ENCODE data around the gene ORC1. TPM values are rescaled to one million over a fixed set of nuclear protein-coding genes. Genes with fewer than 3 reads are reported as not detected.

The ORC1 gene
- total and polyA plus RNA-seq, 2 of the 8 experiments (the other 6 are each of a cell fraction or from before 2014, with no cell fraction given), result 36.9 to 49.0 TPM

GRCh38 chr1:52414942-52415341, 10.7 kb upstream of the ORC1 start:
- H4K20me1 ChIP-seq (replicated peaks in 1 of 2; ENCODE audit: control insufficient read depth in 1 of 2, insufficient read depth in 2 of 2, low read length in 2 of 2), result peaks cover 0 to 1% of the 10 kb centered on the region in 2 experiments
- DNase-seq (ENCODE audit: low read depth in 1 of 2, low spot score in 2 of 2) (no peak), FAIRE-seq (no peak)
- H3K4me3 ChIP-seq (ENCODE audit: extremely low read depth in 1 of 4, insufficient read depth in 2 of 4, low read depth in 3 of 4, low read length in 4 of 4), result no peak overlapping the region
- H3K14ac ChIP-seq (ENCODE audit: insufficient read length), result no peak overlapping the region
- H3K27me3 ChIP-seq (replicated peaks in 1 of 4; ENCODE audit: control insufficient read depth in 3 of 4, extremely low read depth in 1 of 4, insufficient read depth in 3 of 4, low read length in 3 of 4), result no peaks in the 10 kb centered on the region
- peaks cover 32 to 84% (median 62%) of the 10 kb centered on the region in 4 experiments for H3K36me3 ChIP-seq (ENCODE audit: control insufficient read depth in 2 of 4, insufficient read depth in 4 of 4, low read length in 3 of 4)
- no peak overlapping the region for H3K9ac ChIP-seq (replicated peaks in 1 of 4; ENCODE audit: extremely low read depth in 1 of 4, low read depth in 3 of 4, low read length in 3 of 4)
- no peak overlapping the region for H3K18ac ChIP-seq (ENCODE audit: extremely low read depth, low read length)
- no peak overlapping the region for H2BK20ac ChIP-seq (ENCODE audit: low read length)
- no peak overlapping the region for H3K4ac ChIP-seq (replicated peaks; ENCODE audit: insufficient read length, low read depth, low read length)
- H3K56ac ChIP-seq (replicated peaks; ENCODE audit: insufficient read length, low read depth, low read length), result no peak overlapping the region
- no peak overlapping the region for H4K8ac ChIP-seq (ENCODE audit: extremely low read depth, insufficient read depth, low read length)
- no peaks in the 10 kb centered on the region for H3K79me2 ChIP-seq (ENCODE audit: control insufficient read depth in 1 of 2, insufficient read depth in 2 of 2, low read length in 2 of 2)
- ChIA-PET CTCF (ENCODE audit: partially characterized antibody) (interaction anchor here (1.7 kb wide), 1 partner anchor 10 kb away, joined by 5 read pairs; the partner anchor contains the start of genes ORC1 and PRPF38A), POLR2A (ENCODE audit: partially characterized antibody) (interaction anchor here (0.7 to 10.6 kb wide), 3 partner anchors 9 to 16 kb away, joined by 3 to 82 read pairs (median 4); partner anchors contain the start of genes ORC1 and PRPF38A)
- H4K5ac ChIP-seq (ENCODE audit: insufficient read length, low read depth, low read length), result no peak overlapping the region
- H3K9me3 ChIP-seq (ENCODE audit: insufficient read depth in 2 of 2, low read depth in 1 of 2, low read length in 1 of 2), result no peaks in the 10 kb centered on the region
- TF ChIP-seq YY1 (IDR thresholded peaks at IDR 0.05; ENCODE audit: low read depth, low read length), result no peak
- TF ChIP-seq PHF8 (conservative IDR thresholded peaks at IDR 0.05; ENCODE audit: low read depth, low read length), result no peak
- TF ChIP-seq SIN3A (conservative IDR thresholded peaks at IDR 0.05 in 1 of 2, IDR thresholded peaks at IDR 0.05 in 1 of 2; ENCODE audit: low read depth in 1 of 2, low read length in 2 of 2), result no peak
- TF ChIP-seq RNF2 (IDR thresholded peaks at IDR 0.05; ENCODE audit: borderline replicate concordance, low read depth, low read length, missing control alignments, poor library complexity, severe bottlenecking), result no peak
- no peak for TF ChIP-seq RXRA (IDR thresholded peaks at IDR 0.05; ENCODE audit: insufficient read depth, low read depth, low read length)
- no peak for TF ChIP-seq BCL11A (IDR thresholded peaks at IDR 0.05; ENCODE audit: low read depth in 2 of 2, low read length in 2 of 2)
- no peak for TF ChIP-seq RAD21 (IDR thresholded peaks at IDR 0.05 in 1 of 2, conservative IDR thresholded peaks at IDR 0.05 in 1 of 2; ENCODE audit: low read depth in 2 of 2, low read length in 2 of 2)
- TF ChIP-seq CEBPB (IDR thresholded peaks at IDR 0.05; ENCODE audit: low read depth, low read length), result no peak
- no peak for TF ChIP-seq JUND (IDR thresholded peaks at IDR 0.05; ENCODE audit: low read length)
- H3K23me2 ChIP-seq (ENCODE audit: low read depth, low read length), result no peaks in the 10 kb centered on the region
- no peak overlapping the region for H4K91ac ChIP-seq (replicated peaks; ENCODE audit: insufficient read length, low read length)
- no peak overlapping the region for H2BK120ac ChIP-seq (replicated peaks; ENCODE audit: low read depth, low read length)
- no peak overlapping the region for H2AK5ac ChIP-seq (ENCODE audit: low read depth, low read length)
- H2AFZ ChIP-seq (ENCODE audit: low read length), result no peak overlapping the region
- H2BK12ac ChIP-seq (ENCODE audit: low read depth, low read length), result no peak overlapping the region
- no peaks in the 10 kb centered on the region for H3K79me1 ChIP-seq (ENCODE audit: low read depth, low read length)
- H3K27ac ChIP-seq (ENCODE audit: low read depth, low read length), result no peak overlapping the region
- H2BK15ac ChIP-seq (ENCODE audit: low read length), result no peak overlapping the region
- H3K23ac ChIP-seq (ENCODE audit: insufficient read length), result no peak overlapping the region
- H2BK5ac ChIP-seq (ENCODE audit: low read depth, low read length), result no peak overlapping the region
- no peaks in the 10 kb centered on the region for H3K4me1 ChIP-seq (replicated peaks in 1 of 4; ENCODE audit: control insufficient read depth in 3 of 4, insufficient read depth in 4 of 4, low read length in 3 of 4)
- no peak overlapping the region for H3K4me2 ChIP-seq (ENCODE audit: insufficient read depth in 1 of 2, low read depth in 2 of 2, low read length in 2 of 2)
